Gastrocnemius medialis (tissue), 4 donors: ENCODE measurements around the gene KLHL40. TPM values are rescaled to one million over a fixed set of nuclear protein-coding genes. Genes with fewer than 3 reads are reported as not detected.
A peak's percentile ranks its signal among the peaks of the same experiment; 100 is the strongest.

Experiments
- ATAC-seq, 2 donors: fragments of 150-250 bp; one replicate each; pipeline ENCODE4 v1.9.1; 2016
- DNase-seq, 2 donors: peaks; one replicate each; pipeline ENCODE4 v3.0.0-alpha.2; 2019
- H3K27ac ChIP-seq, 4 donors: fragments of 200-600 bp; sonication (generic); 1 replicate in 1 of 4; 2 replicates in 3 of 4; pipeline ENCODE4 v1.5.1; 2016 to 2018; ENCODE audit warnings: mild to moderate bottlenecking in 2 of 4, moderate library complexity in 1 of 4
- H3K27me3 ChIP-seq, 3 donors: fragments of 200-600 bp; sonication (generic) in 2 of 3; 1 replicate in 1 of 3; 2 replicates in 2 of 3; pipeline versions ENCODE4 v1.5.1 to v1.6.0; 2016 to 2019; ENCODE audit warnings: mild to moderate bottlenecking in 1 of 3, moderate library complexity in 1 of 3
- H3K36me3 ChIP-seq, 2 donors: fragments of 200-600 bp; sonication (generic) in 1 of 2; one replicate each; pipeline ENCODE4 v1.5.1; 2017 to 2018
- H3K4me1 ChIP-seq, 2 donors: fragments of 200-600 bp; sonication (generic) in 1 of 2; one replicate each; pipeline ENCODE4 v1.5.1; 2016 to 2017; ENCODE audit warnings: mild to moderate bottlenecking in 2 of 2
- H3K4me3 ChIP-seq, 4 donors: fragments of 200-600 bp; sonication (generic) in 3 of 4; 1 replicate in 1 of 4; 2 replicates in 3 of 4; pipeline ENCODE4 v1.5.1; 2016 to 2019; ENCODE audit warnings: mild to moderate bottlenecking in 2 of 4
- H3K9me3 ChIP-seq, 3 donors: fragments of 200-600 bp; sonication (generic) in 2 of 3; 1 replicate in 1 of 3; 2 replicates in 2 of 3; pipeline ENCODE4 v1.5.1; 2016 to 2019
- POLR2A ChIP-seq, 2 donors: fragments of 450-650 bp; IDR thresholded peaks; one replicate each; pipeline ENCODE4 v1.6.1; 2017; ENCODE audit warnings: antibody characterized with exemption in 2 of 2, mild to moderate bottlenecking in 2 of 2, moderate library complexity in 2 of 2
- in situ Hi-C, 4 donors: fragments of 200-750 bp; cut with MboI; loops; one replicate each; pipeline versions ENCODE4 v1.15.0 to v1.8.0; 2017; ENCODE audit warnings: low sequenced_read_pairs in 4 of 4
- intact Hi-C: fragments of 100-400 bp; cut with DNase I; formaldehyde crosslinking; loops from one replicate; pipeline ENCODE4 v1.15.1; 2023; ENCODE audit warnings: low total_unique reads
- total RNA-seq, 4 donors: library from RNA; depleted of rRNA; stranded (reverse); fragments of >200 nt; gene quantifications; one replicate each; pipeline versions ENCODE4 v1.1.0 to v1.2.3, GENCODE V29; 2016
- TF ChIP-seq, protein P1 (sequence below), 5 experiments: fragments of 450-650 bp in 3 of 5; fragments of 200-600 bp in 2 of 5; sonication (generic) in 2 of 5; IDR thresholded peaks in 4 of 5; conservative IDR thresholded peaks in 1 of 5; 1 replicate in 4 of 5; 2 replicates in 1 of 5; pipeline ENCODE4 v1.5.1; 2016 to 2019; ENCODE audit warnings: antibody characterized with exemption in 5 of 5, mild to moderate bottlenecking in 3 of 5, moderate library complexity in 3 of 5

Gene KLHL40
- total RNA-seq: 100 to 1,000 TPM; 197 to 682 (median 397) TPM

DNA sequence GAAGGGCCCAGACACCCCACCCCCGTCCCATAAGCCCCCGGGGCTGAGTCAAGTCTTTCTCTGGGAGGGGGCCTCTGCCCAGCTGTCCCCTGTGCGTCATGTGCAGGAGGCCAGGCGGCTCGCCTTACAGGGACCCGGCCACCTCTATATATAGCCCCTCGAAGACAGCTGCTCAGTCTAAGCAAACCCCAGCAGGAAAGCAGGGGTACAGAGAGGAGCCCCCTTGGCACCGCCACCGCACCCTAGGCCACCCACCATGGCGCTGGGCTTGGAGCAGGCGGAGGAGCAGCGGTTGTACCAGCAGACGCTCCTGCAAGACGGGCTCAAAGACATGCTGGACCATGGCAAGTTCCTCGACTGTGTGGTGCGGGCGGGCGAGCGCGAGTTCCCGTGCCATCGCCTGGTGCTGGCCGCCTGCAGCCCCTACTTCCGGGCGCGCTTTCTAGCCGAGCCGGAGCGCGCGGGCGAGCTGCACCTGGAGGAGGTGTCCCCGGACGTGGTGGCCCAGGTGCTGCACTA is at the start of gene KLHL40:
TSS of gene KLHL40 (plus strand) at position 175 of the 519 bp plus-strand sequence. CDS start at position 257, 82 bp downstream.
- peaks cover 40 to 57% of the 10 kb centered on the region in 2 donors for H3K4me1 ChIP-seq
- in situ Hi-C loops: no loop called here
- peak within 1 kb of the TSS; percentile 61 to 82 (median 70) for H3K4me3 ChIP-seq
- DNase-seq (peak; percentile 80 to 94), ATAC-seq (peak; percentile 25 to 37)
- peaks cover 0 to 22% of the 10 kb centered on the region in 2 donors for H3K36me3 ChIP-seq
- TF ChIP-seq POLR2A (IDR thresholded peaks at IDR 0.05): peak; percentile 97 to 98
- TF ChIP-seq, protein P1, sequence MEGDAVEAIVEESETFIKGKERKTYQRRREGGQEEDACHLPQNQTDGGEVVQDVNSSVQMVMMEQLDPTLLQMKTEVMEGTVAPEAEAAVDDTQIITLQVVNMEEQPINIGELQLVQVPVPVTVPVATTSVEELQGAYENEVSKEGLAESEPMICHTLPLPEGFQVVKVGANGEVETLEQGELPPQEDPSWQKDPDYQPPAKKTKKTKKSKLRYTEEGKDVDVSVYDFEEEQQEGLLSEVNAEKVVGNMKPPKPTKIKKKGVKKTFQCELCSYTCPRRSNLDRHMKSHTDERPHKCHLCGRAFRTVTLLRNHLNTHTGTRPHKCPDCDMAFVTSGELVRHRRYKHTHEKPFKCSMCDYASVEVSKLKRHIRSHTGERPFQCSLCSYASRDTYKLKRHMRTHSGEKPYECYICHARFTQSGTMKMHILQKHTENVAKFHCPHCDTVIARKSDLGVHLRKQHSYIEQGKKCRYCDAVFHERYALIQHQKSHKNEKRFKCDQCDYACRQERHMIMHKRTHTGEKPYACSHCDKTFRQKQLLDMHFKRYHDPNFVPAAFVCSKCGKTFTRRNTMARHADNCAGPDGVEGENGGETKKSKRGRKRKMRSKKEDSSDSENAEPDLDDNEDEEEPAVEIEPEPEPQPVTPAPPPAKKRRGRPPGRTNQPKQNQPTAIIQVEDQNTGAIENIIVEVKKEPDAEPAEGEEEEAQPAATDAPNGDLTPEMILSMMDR (IDR thresholded peaks at IDR 0.05 in 4 of 5, conservative IDR thresholded peaks at IDR 0.05 in 1 of 5): peak in 1 of 5 experiments; percentile 8
- intact Hi-C loops: loop anchor here (1.0 to 2.0 kb wide), 3 partner anchors 15 to 55 kb away; no protein-coding TSS in a partner anchor
- H3K27ac ChIP-seq: peak within 1 kb of the TSS; percentile 94 to 100 (median 99)
- H3K27me3 ChIP-seq: no peaks in the 10 kb centered on the region
- H3K9me3 ChIP-seq: no peaks in the 10 kb centered on the region

GRCh38 chr3:42637001-42637400 is 48.3 kb upstream of the KLHL40 start:
- DNase-seq: no peak
- peaks cover 0 to 7% of the 10 kb centered on the region in 2 donors for H3K4me1 ChIP-seq
- no peak overlapping the region for H3K27ac ChIP-seq
- H3K36me3 ChIP-seq: peaks cover 4 to 96% of the 10 kb centered on the region in 2 donors
- ATAC-seq: no peak
- no peaks in the 10 kb centered on the region for H3K27me3 ChIP-seq
- H3K4me3 ChIP-seq: no peak overlapping the region
- H3K9me3 ChIP-seq: no peaks in the 10 kb centered on the region
- TF ChIP-seq, protein P1 (IDR thresholded peaks at IDR 0.05 in 4 of 5, conservative IDR thresholded peaks at IDR 0.05 in 1 of 5): no peak
- TF ChIP-seq POLR2A (IDR thresholded peaks at IDR 0.05): no peak
- intact Hi-C loops: no loop called here
- in situ Hi-C loops: no loop called here

- TF ChIP-seq POLR2A (IDR thresholded peaks at IDR 0.05): no peak
- TF ChIP-seq, protein P1 (IDR thresholded peaks at IDR 0.05 in 4 of 5, conservative IDR thresholded peaks at IDR 0.05 in 1 of 5): no peak
- in situ Hi-C loops: no loop called here
- DNase-seq (no peak), ATAC-seq (no peak)
- Histone ChIP-seq H3K4me1 (peaks cover 0 to 4% of the 10 kb centered on the region in 2 donors), H3K9me3 (no peaks in the 10 kb centered on the region), H3K27me3 (no peaks in the 10 kb centered on the region), H3K27ac (peak overlapping the region in 2 of 4 donors; percentile 26 to 40), H3K4me3 (no peak overlapping the region), H3K36me3 (peaks cover 4 to 96% of the 10 kb centered on the region in 2 donors)
- intact Hi-C loops: no loop called here
Observed at GRCh38 chr3:42638339-42638842, 46.9 kb upstream of the KLHL40 start.

GRCh38 chr3:42639192-42639591 is 46.1 kb upstream of the KLHL40 start:
- Histone ChIP-seq H3K27me3 (no peaks in the 10 kb centered on the region), H3K9me3 (no peaks in the 10 kb centered on the region), H3K4me3 (no peak overlapping the region), H3K4me1 (peaks cover 0 to 4% of the 10 kb centered on the region in 2 donors), H3K27ac (peak overlapping the region in 2 of 4 donors; percentile 26 to 40), H3K36me3 (peaks cover 4 to 96% of the 10 kb centered on the region in 2 donors)
- intact Hi-C loops (no loop called here), in situ Hi-C loops (no loop called here)
- DNase-seq: no peak
- ATAC-seq: no peak
- TF ChIP-seq, protein P1 (IDR thresholded peaks at IDR 0.05 in 4 of 5, conservative IDR thresholded peaks at IDR 0.05 in 1 of 5): no peak
- no peak for TF ChIP-seq POLR2A (IDR thresholded peaks at IDR 0.05)
